Stomach (tissue), 4 donors: ENCODE measurements around the gene NACA.

ENCODE experiments used
- CTCF ChIP-seq, 7 experiments: fragments of 450-650 bp in 4 of 7; fragments of 200-600 bp in 3 of 7; sonication (generic) in 3 of 7; IDR thresholded peaks; one replicate each; pipeline ENCODE4 v1.5.1; 2016 to 2019; ENCODE audit warnings: antibody characterized with exemption in 7 of 7, control low read depth in 2 of 7, mild to moderate bottlenecking in 1 of 7
- EP300 ChIP-seq: sonication (generic); formaldehyde crosslinking; IDR thresholded peaks from one replicate; pipeline ENCODE4 v1.6.1; 2017; ENCODE audit warnings: antibody characterized with exemption
- POLR2A ChIP-seq, 4 donors: fragments of 450-650 bp; IDR thresholded peaks; one replicate each; pipeline ENCODE4 v1.6.1; 2016; ENCODE audit warnings: antibody characterized with exemption in 4 of 4, control low read depth in 2 of 4, mild to moderate bottlenecking in 1 of 4, moderate library complexity in 1 of 4
- POLR2AphosphoS5 ChIP-seq, 3 donors: sonication (generic); formaldehyde crosslinking; IDR thresholded peaks; one replicate each; pipeline ENCODE4 v1.6.1; 2016; ENCODE audit warnings: antibody characterized with exemption in 3 of 3

GRCh38 chr12:56687223-56688128, 37.6 kb downstream of the NACA start:
- TF ChIP-seq CTCF (IDR thresholded peaks at IDR 0.05) (no peak), POLR2AphosphoS5 (IDR thresholded peaks at IDR 0.05) (no peak), POLR2A (IDR thresholded peaks at IDR 0.05) (no peak), EP300 (no peak)
